NCI-H2029 (cell line): ENCODE data around the gene LAMTOR4.
"Not testable (repeated sequence)": the region's sequence is repeated elsewhere in the genome, so short reads cannot be mapped to it uniquely, and the experiment has no call there.

Experiments
- DNase-seq: peaks from one replicate; lab custom pipeline; 2025; lab: John Stamatoyannopoulos, UW

Gene LAMTOR4

DNA sequence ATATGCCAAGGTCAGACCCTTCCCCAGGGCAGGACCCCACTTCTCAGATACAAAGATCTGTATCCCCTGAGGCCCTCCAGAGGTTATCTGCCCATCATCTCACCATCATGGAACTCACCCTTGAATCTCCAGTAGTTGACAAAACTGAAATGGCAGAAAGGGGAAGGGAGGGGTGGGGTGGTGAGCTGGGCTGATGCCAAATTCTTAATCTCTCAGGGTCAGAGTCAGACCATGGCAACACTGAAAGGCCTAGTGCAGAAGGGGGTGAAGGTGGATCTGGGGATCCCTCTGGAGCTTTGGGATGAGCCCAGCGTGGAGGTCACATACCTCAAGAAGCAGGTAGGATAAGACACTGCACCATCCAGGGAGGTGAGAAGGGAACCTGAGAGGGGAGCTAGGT is 26.1 kb upstream of the LAMTOR4 start:
- DNase-seq: no peak

GRCh38 chr7:100124301-100125230 is 24.2 kb upstream of the LAMTOR4 start:
- no peak for DNase-seq

DNA sequence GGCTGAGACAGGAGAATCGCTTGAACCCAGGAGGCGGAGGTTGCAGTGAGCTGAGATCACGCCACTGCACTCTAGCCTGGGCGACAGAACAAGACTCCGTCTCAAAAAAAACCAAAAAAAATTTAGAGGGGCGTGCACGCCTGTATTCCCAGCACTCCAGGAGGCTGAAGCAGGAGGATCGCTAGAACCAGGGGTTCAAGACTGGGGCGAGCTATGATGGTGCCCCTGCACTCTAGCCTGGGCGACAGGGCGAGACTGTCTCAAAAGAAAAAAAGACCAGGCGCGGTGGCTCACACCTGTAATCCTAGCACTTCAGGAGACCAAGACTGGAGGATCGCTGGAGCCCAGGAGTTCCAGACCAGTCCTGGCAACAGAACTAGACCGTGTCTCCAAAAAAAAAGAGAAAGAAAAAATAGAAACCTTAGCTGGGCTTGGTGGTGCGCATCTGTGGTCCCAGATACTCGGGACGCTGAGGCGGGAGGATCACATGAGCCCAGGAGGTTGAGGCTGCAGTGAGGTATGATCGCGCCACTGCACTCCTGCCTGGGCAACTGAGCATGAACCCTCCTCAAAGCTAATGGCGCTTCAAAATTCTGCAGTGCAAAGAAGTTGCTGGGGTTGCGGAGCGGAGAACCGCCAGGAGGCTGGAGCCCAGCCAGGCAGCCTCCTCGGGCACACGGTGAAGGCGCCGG is 22.3 kb upstream of the LAMTOR4 start:
- DNase-seq: no peak

GRCh38 chr7:100126931-100127865 is 21.5 kb upstream of the LAMTOR4 start, which contains the start of gene MBLAC1:
TSS of gene MBLAC1 (plus strand) at chr7:100126967. CDS start at chr7:100127396, 429 bp downstream.
- DNase-seq: peak; percentile 92

GRCh38 chr7:100127866-100128636 is 20.7 kb upstream of the LAMTOR4 start:
- DNase-seq: peak; percentile 30

DNA sequence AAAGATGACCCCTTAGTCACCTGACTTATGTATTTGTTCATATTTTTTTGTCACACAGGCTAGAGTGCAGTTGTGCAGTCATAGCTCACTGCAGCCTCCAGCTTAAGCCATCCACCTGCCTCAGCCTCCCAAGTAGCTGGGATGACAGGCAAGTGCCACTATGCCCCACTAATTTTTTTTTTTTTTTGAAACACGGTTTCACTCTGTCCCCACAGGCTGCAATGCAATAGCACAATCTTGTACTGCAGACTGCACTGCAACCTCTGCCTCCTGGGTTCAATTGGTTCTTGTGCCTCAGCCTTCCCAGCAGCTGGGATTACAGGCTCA is 20.1 kb upstream of the LAMTOR4 start:
- no peak for DNase-seq

GRCh38 chr7:100130220-100130607 is 18.5 kb upstream of the LAMTOR4 start:
- DNase-seq: peak; percentile 80

GRCh38 chr7:100130608-100131453 is 17.9 kb upstream of the LAMTOR4 start:
- peak; percentile 68 for DNase-seq

DNA sequence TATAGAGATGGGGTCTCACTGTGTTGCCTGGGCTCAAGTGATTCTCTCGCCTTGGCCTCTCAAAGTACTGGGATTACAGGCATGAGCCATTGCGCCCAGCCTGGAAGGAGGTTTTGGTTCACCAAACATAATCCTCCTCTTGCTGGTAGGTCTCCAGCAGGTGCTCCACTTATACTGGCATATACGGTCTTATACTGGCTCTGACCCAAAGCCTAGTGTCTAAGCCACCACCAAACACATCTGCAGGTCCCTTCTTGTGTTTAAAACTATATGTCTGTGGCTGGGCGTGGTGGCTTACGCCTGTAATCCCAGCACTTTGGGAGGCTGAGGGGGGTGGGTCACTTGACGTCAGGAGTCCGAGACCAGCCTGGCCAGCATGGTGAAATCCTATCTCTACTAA is 16.6 kb upstream of the LAMTOR4 start:
- peak; percentile 65 for DNase-seq

GRCh38 chr7:100132697-100133151 is 16.0 kb upstream of the LAMTOR4 start:
- peak; percentile 49 for DNase-seq

DNA sequence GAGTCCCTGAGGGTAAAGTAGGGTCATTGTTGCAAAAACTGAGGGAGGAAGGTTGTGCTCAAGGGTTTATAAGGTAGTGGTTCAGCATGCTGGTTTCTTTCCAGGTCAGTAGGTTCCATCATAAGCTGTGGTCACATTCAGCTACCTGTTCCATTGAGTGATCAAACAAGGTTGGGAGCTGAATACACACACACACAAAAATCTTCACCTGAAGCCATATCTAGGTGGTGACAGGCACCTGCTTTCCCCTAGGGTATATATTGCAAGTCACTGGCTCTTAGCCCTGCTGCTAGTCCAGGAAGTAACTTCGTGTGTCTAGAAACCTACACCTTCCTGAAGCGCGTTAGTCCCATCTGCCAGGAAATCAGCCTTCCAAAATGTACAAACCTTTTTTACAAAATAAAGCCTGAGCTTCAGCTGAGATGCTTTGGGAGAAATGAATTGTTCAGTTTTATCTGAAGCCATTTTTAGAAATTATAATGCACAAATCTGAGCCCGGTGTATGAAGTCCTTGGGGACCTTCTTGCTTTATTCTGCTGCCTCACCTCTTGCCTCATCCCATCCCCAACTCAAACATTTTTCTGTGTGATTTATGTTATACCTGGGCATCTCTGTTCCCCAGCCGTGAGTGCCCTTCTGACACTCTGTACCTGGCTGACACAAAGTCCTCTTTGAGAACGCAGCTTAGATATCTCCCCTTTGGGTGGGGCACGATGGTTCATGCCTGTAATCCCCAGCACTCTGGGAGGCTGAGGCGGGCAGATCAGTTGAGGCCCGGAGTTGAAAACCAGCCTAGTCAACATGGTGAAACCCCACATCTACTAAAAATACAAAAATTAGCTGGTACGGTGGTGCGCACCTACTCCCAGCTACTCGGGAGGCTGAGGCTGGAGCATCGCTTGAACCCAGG is 10.6 kb upstream of the LAMTOR4 start:
- DNase-seq: peak; percentile 58

GRCh38 chr7:100141555-100141949 is 7.2 kb upstream of the LAMTOR4 start:
- no peak for DNase-seq

DNA sequence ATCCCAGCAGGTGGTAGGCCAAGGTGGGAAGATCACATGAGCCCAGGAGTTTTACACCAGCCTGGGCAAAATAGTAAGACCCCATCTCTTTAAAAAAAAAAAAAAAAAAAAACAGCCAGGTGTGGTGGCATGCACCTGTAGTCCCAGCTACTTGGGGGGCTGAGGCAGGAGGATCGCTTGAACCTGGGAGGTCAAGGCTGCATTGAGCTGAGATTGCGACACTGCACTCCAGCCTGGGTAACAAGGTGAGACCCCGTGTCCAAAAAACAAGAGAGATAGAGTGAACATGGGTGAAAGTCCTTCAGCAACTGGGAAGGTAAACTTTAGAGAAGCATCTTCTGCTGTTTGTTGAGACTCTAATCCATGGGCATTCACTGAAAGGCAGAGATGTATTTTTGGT is 6.3 kb upstream of the LAMTOR4 start:
- no peak for DNase-seq

GRCh38 chr7:100146350-100146749 is 2.4 kb upstream of the LAMTOR4 start:
- not testable (repeated sequence) for DNase-seq

GRCh38 chr7:100147278-100147677 is 1.4 kb upstream of the LAMTOR4 start:
- no peak for DNase-seq

- DNase-seq: no peak
Observed at GRCh38 chr7:100148225-100148558, 526 bp upstream of the LAMTOR4 start.

DNA sequence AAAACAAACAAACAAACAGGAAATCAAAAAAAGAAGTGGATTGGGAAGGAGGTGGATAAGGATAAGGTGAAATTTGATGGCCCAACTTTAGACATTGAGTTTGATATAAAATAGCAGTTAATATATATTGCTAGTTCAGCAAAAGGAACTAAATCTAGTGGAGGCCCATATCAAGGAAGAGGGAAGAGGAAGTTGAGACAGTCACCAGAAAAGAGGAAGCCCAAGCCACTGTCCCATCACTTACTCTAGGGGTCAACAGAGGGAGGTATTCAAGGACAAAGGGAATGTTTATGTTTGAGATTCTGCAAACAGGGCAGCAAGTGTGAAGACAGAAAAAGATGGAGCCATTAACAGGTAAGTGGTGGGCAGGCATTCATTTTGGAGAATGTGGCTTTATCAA is 3.7 kb downstream of the LAMTOR4 start:
- DNase-seq: no peak

DNA sequence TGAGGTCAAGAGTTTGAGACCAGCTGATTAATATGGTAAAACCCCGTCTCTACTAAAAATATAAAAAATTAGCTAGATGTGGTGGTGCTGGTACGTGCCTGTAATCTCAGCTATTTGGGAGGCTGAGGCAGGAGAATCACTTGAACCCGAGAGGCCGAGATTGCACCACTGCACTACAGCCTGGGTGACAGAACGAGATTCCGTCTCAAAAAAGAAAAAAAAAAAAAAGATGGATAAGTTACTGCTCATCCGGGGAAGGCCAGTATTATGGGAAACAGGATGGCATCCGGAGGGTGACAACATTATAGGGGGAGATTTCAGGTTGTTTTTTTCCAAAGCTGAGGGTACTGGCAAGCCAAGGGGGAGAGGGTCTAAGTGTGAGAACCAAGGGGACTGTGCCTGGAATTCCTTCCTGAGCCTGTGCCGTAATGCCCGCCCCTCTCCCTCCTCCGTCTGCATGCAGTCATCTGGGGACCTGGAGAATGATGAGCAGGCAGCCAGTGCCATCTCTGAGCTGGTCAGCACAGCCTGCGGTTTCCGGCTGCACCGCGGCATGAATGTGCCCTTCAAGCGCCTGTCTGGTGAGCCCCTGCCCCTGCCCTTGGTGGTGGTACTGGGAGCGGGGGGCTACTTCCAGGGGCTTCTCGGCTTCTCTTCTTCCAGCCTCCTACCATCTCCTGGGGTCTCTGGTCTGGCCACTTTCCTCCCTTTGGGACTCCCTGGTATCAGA is 4.4 kb downstream of the LAMTOR4 start:
- no peak for DNase-seq
